T-helper 17 cell (primary cell): ENCODE data around the gene QSOX2. TPM values are rescaled to one million over a fixed set of nuclear protein-coding genes. Genes with fewer than 3 reads are reported as not detected.
A peak's percentile ranks its signal among the peaks of the same experiment; 100 is the strongest.

Source experiments
- ATAC-seq: fragments of 150-1000 bp; cut with Tn5 transposase; 2 replicates; pipeline ENCODE4 v1.10.0; 2021; ENCODE audit warnings: mild to moderate bottlenecking, moderate library complexity
- DNase-seq, 3 donors: peaks; one replicate each; pipeline versions ENCODE4 v3.0.0 to v3.0.0-alpha.2; 2020 to 2021
- H3K9me3 ChIP-seq: one replicate; pipeline ENCODE4 v1.7.0; 2013; ENCODE audit warnings: low read length, mild to moderate bottlenecking; ENCODE audit not compliant: control insufficient read depth, poor library complexity, severe bottlenecking
- H3K27ac Mint-ChIP-seq: one replicate; pipeline ENCODE4 v1.8.0; 2022; ENCODE audit warnings: mild to moderate bottlenecking, moderate library complexity, mixed read lengths
- H3K27me3 Mint-ChIP-seq: one replicate; pipeline ENCODE4 v1.8.0; 2022; ENCODE audit warnings: mixed read lengths
- H3K36me3 Mint-ChIP-seq: one replicate; pipeline ENCODE4 v1.8.0; 2022; ENCODE audit warnings: low read depth, mixed read lengths
- H3K4me1 Mint-ChIP-seq: one replicate; pipeline ENCODE4 v1.8.0; 2022; ENCODE audit warnings: mild to moderate bottlenecking, mixed read lengths
- H3K4me3 Mint-ChIP-seq: one replicate; pipeline ENCODE4 v1.8.0; 2022; ENCODE audit warnings: mild to moderate bottlenecking, moderate library complexity, mixed read lengths
- total RNA-seq, 4 donors: library from RNA in 2 of 4; stranded (reverse) in 2 of 4; gene quantifications; one replicate each; pipeline ENCODE4 v1.2.3 and lab custom pipeline; 2022 to 2026

QSOX2 gene
- total RNA-seq, 2 donors from 2014 or later: 12.6 to 15.5 TPM

GRCh38 chr9:136178061-136178772, 67.4 kb downstream of the QSOX2 start:
- H3K4me3 Mint-ChIP-seq: no peak overlapping the region

GRCh38 chr9:136177224-136177623, 68.4 kb downstream of the QSOX2 start:
- ATAC-seq (no peak), DNase-seq (no peak)
- Mint-ChIP-seq H3K27ac (no peak overlapping the region), H3K4me3 (no peak overlapping the region), H3K27me3 (peaks cover 22% of the 10 kb centered on the region), H3K36me3 (no peaks in the 10 kb centered on the region), H3K4me1 (no peaks in the 10 kb centered on the region)
- H3K9me3 ChIP-seq: no peaks in the 10 kb centered on the region

More at GRCh38 chr9:136178061-136178772, 67.4 kb downstream of the QSOX2 start:
- Mint-ChIP-seq H3K27ac (no peak overlapping the region), H3K36me3 (no peaks in the 10 kb centered on the region), H3K4me1 (no peaks in the 10 kb centered on the region), H3K27me3 (peaks cover 27% of the 10 kb centered on the region)
- DNase-seq: no peak
- no peak for ATAC-seq
- H3K9me3 ChIP-seq: no peaks in the 10 kb centered on the region

GRCh38 chr9:136175616-136176197, 69.9 kb downstream of the QSOX2 start:
- H3K9me3 ChIP-seq: no peaks in the 10 kb centered on the region
- no peak overlapping the region for H3K27ac Mint-ChIP-seq
- no peaks in the 10 kb centered on the region for H3K36me3 Mint-ChIP-seq
- DNase-seq (no peak), ATAC-seq (no peak)
- H3K4me3 Mint-ChIP-seq: no peak overlapping the region
- peaks cover 5% of the 10 kb centered on the region for H3K4me1 Mint-ChIP-seq
- H3K27me3 Mint-ChIP-seq: peaks cover 34% of the 10 kb centered on the region

GRCh38 chr9:136174779-136175615, 70.6 kb downstream of the QSOX2 start:
- ATAC-seq (no peak), DNase-seq (peak in 1 of 3 donors; percentile 8)
- no peak overlapping the region for H3K27ac Mint-ChIP-seq
- H3K9me3 ChIP-seq: no peaks in the 10 kb centered on the region
- peaks cover 31% of the 10 kb centered on the region for H3K27me3 Mint-ChIP-seq
- H3K36me3 Mint-ChIP-seq: no peaks in the 10 kb centered on the region
- peaks cover 6% of the 10 kb centered on the region for H3K4me1 Mint-ChIP-seq
- no peak overlapping the region for H3K4me3 Mint-ChIP-seq

- H3K36me3 Mint-ChIP-seq: no peaks in the 10 kb centered on the region
- peak in 1 of 3 donors; percentile 8 for DNase-seq
- peaks cover 37% of the 10 kb centered on the region for H3K27me3 Mint-ChIP-seq
- ATAC-seq: no peak
- H3K4me3 Mint-ChIP-seq: no peak overlapping the region
- peaks cover 6% of the 10 kb centered on the region for H3K4me1 Mint-ChIP-seq
- no peak overlapping the region for H3K27ac Mint-ChIP-seq
- no peaks in the 10 kb centered on the region for H3K9me3 ChIP-seq
Observed at GRCh38 chr9:136173648-136174290, 71.8 kb downstream of the QSOX2 start.

GRCh38 chr9:136172412-136173079, 73.1 kb downstream of the QSOX2 start:
- no peak for DNase-seq
- H3K27ac Mint-ChIP-seq: no peak overlapping the region
- no peaks in the 10 kb centered on the region for H3K9me3 ChIP-seq
- H3K27me3 Mint-ChIP-seq: peaks cover 36% of the 10 kb centered on the region
- no peak for ATAC-seq
- H3K4me3 Mint-ChIP-seq: no peak overlapping the region
- no peaks in the 10 kb centered on the region for H3K36me3 Mint-ChIP-seq
- peaks cover 6% of the 10 kb centered on the region for H3K4me1 Mint-ChIP-seq

- peaks cover 31% of the 10 kb centered on the region for H3K27me3 Mint-ChIP-seq
- H3K4me3 Mint-ChIP-seq: no peak overlapping the region
- H3K36me3 Mint-ChIP-seq: no peaks in the 10 kb centered on the region
- ATAC-seq: no peak
- H3K4me1 Mint-ChIP-seq: peaks cover 6% of the 10 kb centered on the region
- H3K27ac Mint-ChIP-seq: no peak overlapping the region
- H3K9me3 ChIP-seq: no peaks in the 10 kb centered on the region
- peak in 1 of 3 donors; percentile 8 for DNase-seq
Observed at GRCh38 chr9:136171801-136172411, 73.7 kb downstream of the QSOX2 start.

- peaks cover 6% of the 10 kb centered on the region for H3K4me1 Mint-ChIP-seq
- H3K4me3 Mint-ChIP-seq: no peak overlapping the region
Observed at GRCh38 chr9:136171009-136171800, 74.4 kb downstream of the QSOX2 start.

GRCh38 chr9:136170006-136170901, 75.4 kb downstream of the QSOX2 start:
- no peaks in the 10 kb centered on the region for H3K9me3 ChIP-seq
- ATAC-seq (peak; percentile 70), DNase-seq (peak; percentile 17 to 49 (median 22))
- peaks cover 28% of the 10 kb centered on the region for H3K27me3 Mint-ChIP-seq
- no peak overlapping the region for H3K27ac Mint-ChIP-seq
- H3K4me1 Mint-ChIP-seq: peaks cover 6% of the 10 kb centered on the region
- no peaks in the 10 kb centered on the region for H3K36me3 Mint-ChIP-seq
- H3K4me3 Mint-ChIP-seq: no peak overlapping the region

More at GRCh38 chr9:136171009-136171800, 74.4 kb downstream of the QSOX2 start:
- ATAC-seq (no peak), DNase-seq (peak in 1 of 3 donors; percentile 5)
- Mint-ChIP-seq H3K36me3 (no peaks in the 10 kb centered on the region), H3K27me3 (peaks cover 28% of the 10 kb centered on the region), H3K27ac (no peak overlapping the region)
- no peaks in the 10 kb centered on the region for H3K9me3 ChIP-seq

GRCh38 chr9:136169495-136169894, 76.1 kb downstream of the QSOX2 start:
- H3K4me1 Mint-ChIP-seq: peaks cover 8% of the 10 kb centered on the region
- no peak overlapping the region for H3K4me3 Mint-ChIP-seq
- H3K27me3 Mint-ChIP-seq: peaks cover 28% of the 10 kb centered on the region
- no peaks in the 10 kb centered on the region for H3K9me3 ChIP-seq
- H3K27ac Mint-ChIP-seq: peak overlapping the region; percentile 27
- DNase-seq (no peak), ATAC-seq (no peak)
- no peaks in the 10 kb centered on the region for H3K36me3 Mint-ChIP-seq

GRCh38 chr9:136163248-136163850, 82.3 kb downstream of the QSOX2 start:
- H3K27me3 Mint-ChIP-seq: peaks cover 10% of the 10 kb centered on the region
- no peaks in the 10 kb centered on the region for H3K9me3 ChIP-seq
- H3K4me1 Mint-ChIP-seq: peaks cover 2% of the 10 kb centered on the region
- ATAC-seq (no peak), DNase-seq (no peak)
- no peak overlapping the region for H3K4me3 Mint-ChIP-seq
- H3K27ac Mint-ChIP-seq: no peak overlapping the region
- no peaks in the 10 kb centered on the region for H3K36me3 Mint-ChIP-seq
